Measurements from ENCODE around the gene TUBAL3. TPM values are rescaled to one million over a fixed set of nuclear protein-coding genes. Genes with fewer than 3 reads are reported as not detected.

TUBAL3 gene
- total RNA-seq, 1 experiment from 2014 or later: not detected

GRCh38 chr10:5413012-5413938, 8.6 kb upstream of the TUBAL3 start:
- Histone ChIP-seq H3K36me3 (ENCODE audit: control insufficient read depth, insufficient read depth, low read length) (no peaks in the 10 kb centered on the region), H3K27me3 (ENCODE audit: control insufficient read depth, insufficient read depth, low read length) (no peaks in the 10 kb centered on the region), H3K4me3 (ENCODE audit: low read depth in 2 of 2, low read length in 2 of 2) (peak overlapping the region; percentile 71 to 82), H3K4me1 (ENCODE audit: control insufficient read depth, insufficient read depth, low read length) (no peaks in the 10 kb centered on the region; the same call in 1 of the 2 replicates), H3K9me3 (ENCODE audit: control insufficient read depth, insufficient read depth, low read depth, low read length) (peaks cover 9% of the 10 kb centered on the region; the same call in 1 of the 2 replicates), H3K27ac (ENCODE audit: low read length) (peak overlapping the region; percentile 78)
- ChIA-PET CTCF (interaction anchor here (0.6 kb wide), 1 partner anchor 660 kb away, joined by 3 read pairs; no protein-coding TSS in a partner anchor), POLR2A (no interaction called here)
- ATAC-seq (peak; percentile 45), DNase-seq (ENCODE audit: low read depth, low spot score) (no peak)
- no TSS peak for BruUV-seq (replicated peaks)
- intact Hi-C loops (cut with micrococcal nuclease; ENCODE audit: unreplicated experiment) (no loop called here), in situ Hi-C loops (cut with HindIII; ENCODE audit: low pct_unique_long_range_greater_than_20kb, low sequenced_read_pairs) (no loop called here)
- TF ChIP-seq POLR2AphosphoS5 (IDR thresholded peaks at IDR 0.05; ENCODE audit: low read depth, low read length) (no peak), REST (IDR thresholded peaks at IDR 0.05; ENCODE audit: insufficient read depth in 1 of 2, low read depth in 2 of 2, low read length in 1 of 2) (no peak), CTCF (IDR thresholded peaks at IDR 0.05) (no peak), TCF7L2 (IDR thresholded peaks at IDR 0.05; ENCODE audit: low read depth, low read length) (no peak), SIN3A (IDR thresholded peaks at IDR 0.05; ENCODE audit: borderline replicate concordance, insufficient read depth, low read depth, low read length) (no peak)

GRCh38 chr10:5412277-5412941, 7.8 kb upstream of the TUBAL3 start, which contains the start of gene NET1:
Gene NET1, plus strand, starts transcription at chr10:5412557. Its CDS starts 136 bp downstream, at chr10:5412693.
- BruUV-seq (replicated peaks): no TSS peak
- intact Hi-C loops (cut with micrococcal nuclease; ENCODE audit: unreplicated experiment): no loop called here
- Histone ChIP-seq H3K27ac (ENCODE audit: low read length) (peak within 1 kb of the TSS; percentile 78), H3K9me3 (ENCODE audit: control insufficient read depth, insufficient read depth, low read depth, low read length) (peaks cover 4% of the 10 kb centered on the region; the same call in 1 of the 2 replicates), H3K36me3 (ENCODE audit: control insufficient read depth, insufficient read depth, low read length) (no peaks in the 10 kb centered on the region), H3K27me3 (ENCODE audit: control insufficient read depth, insufficient read depth, low read length) (no peaks in the 10 kb centered on the region), H3K4me1 (ENCODE audit: control insufficient read depth, insufficient read depth, low read length) (no peaks in the 10 kb centered on the region; the same call in 1 of the 2 replicates), H3K4me3 (ENCODE audit: low read depth in 2 of 2, low read length in 2 of 2) (peak within 1 kb of the TSS; percentile 71 to 82)
- DNase-seq (ENCODE audit: low read depth, low spot score) (peak; percentile 54), ATAC-seq (peak; percentile 99)
- in situ Hi-C loops (cut with HindIII; ENCODE audit: low pct_unique_long_range_greater_than_20kb, low sequenced_read_pairs): no loop called here
- TF ChIP-seq SIN3A (IDR thresholded peaks at IDR 0.05; ENCODE audit: borderline replicate concordance, insufficient read depth, low read depth, low read length) (peak; percentile 98), REST (IDR thresholded peaks at IDR 0.05; ENCODE audit: insufficient read depth in 1 of 2, low read depth in 2 of 2, low read length in 1 of 2) (no peak), TCF7L2 (IDR thresholded peaks at IDR 0.05; ENCODE audit: low read depth, low read length) (no peak)
- POLR2A ChIA-PET: no interaction called here
- CTCF ChIA-PET: interaction anchor here (0.6 kb wide), 1 partner anchor 660 kb away, joined by 3 read pairs; no protein-coding TSS in a partner anchor

Data from Panc1 (cell line).